Esophagus muscularis mucosa (tissue), 4 donors: Measurements from ENCODE around the gene LIPJ. TPM values are rescaled to one million over a fixed set of nuclear protein-coding genes. Genes with fewer than 3 reads are reported as not detected.

Source experiments
- DNase-seq: peaks from one replicate; pipeline ENCODE4 v3.0.0-alpha.2; 2017; ENCODE audit errors: extremely low spot score
- H3K27ac ChIP-seq, 4 donors: fragments of 200-600 bp; sonication (generic); replicated peaks in 1 of 4; 1 replicate in 3 of 4; 2 replicates in 1 of 4; pipeline ENCODE4 v1.5.1; 2016 to 2019; ENCODE audit warnings: mild to moderate bottlenecking in 1 of 4
- H3K27me3 ChIP-seq, 4 donors: fragments of 200-600 bp; sonication (generic); one replicate each; pipeline versions ENCODE4 v1.5.1 to v1.6.0; 2016 to 2019
- H3K36me3 ChIP-seq, 4 donors: fragments of 200-600 bp; sonication (generic); one replicate each; pipeline ENCODE4 v1.5.1; 2016 to 2019
- H3K4me1 ChIP-seq, 4 donors: fragments of 200-600 bp; sonication (generic); one replicate each; pipeline ENCODE4 v1.5.1; 2016 to 2019
- H3K4me3 ChIP-seq, 4 donors: fragments of 200-600 bp; sonication (generic); 1 replicate in 2 of 4; 2 replicates in 2 of 4; pipeline ENCODE4 v1.5.1; 2016 to 2019; ENCODE audit warnings: mild to moderate bottlenecking in 4 of 4, moderate library complexity in 1 of 4
- H3K9me3 ChIP-seq, 4 donors: fragments of 200-600 bp; sonication (generic); 1 replicate in 3 of 4; 2 replicates in 1 of 4; pipeline ENCODE4 v1.5.1; 2016 to 2019
- CTCF ChIP-seq, 3 experiments: fragments of 200-600 bp in 2 of 3; fragments of 450-650 bp in 1 of 3; sonication (generic) in 2 of 3; IDR thresholded peaks; one replicate each; pipeline ENCODE4 v1.5.1; 2017 to 2019; ENCODE audit warnings: antibody characterized with exemption in 3 of 3, mild to moderate bottlenecking in 2 of 3, moderate library complexity in 1 of 3
- EP300 ChIP-seq: sonication (generic); formaldehyde crosslinking; IDR thresholded peaks from one replicate; pipeline ENCODE4 v1.6.1; 2017; ENCODE audit warnings: antibody characterized with exemption
- POLR2A ChIP-seq: fragments of 450-650 bp; IDR thresholded peaks from one replicate; pipeline ENCODE4 v1.6.1; 2017; ENCODE audit warnings: antibody characterized with exemption, moderate library complexity, mild to moderate bottlenecking, low read depth
- POLR2AphosphoS5 ChIP-seq, 2 donors: sonication (generic); formaldehyde crosslinking; IDR thresholded peaks; one replicate each; pipeline ENCODE4 v1.6.1; 2017; ENCODE audit warnings: antibody characterized with exemption in 2 of 2
- WGBS: methylation state at CpG from one replicate; pipeline ENCODE4 v1.1.5; 2018; 5-methylcytosine and 5-hydroxymethylcytosine counted together
- intact Hi-C: fragments of 100-400 bp; cut with DNase I; formaldehyde crosslinking; loops from one replicate; pipeline ENCODE4 v1.15.1; 2023
- total RNA-seq, 4 donors: library from RNA; depleted of rRNA; stranded (reverse); fragments of >200 nt; gene quantifications; one replicate each; pipeline versions ENCODE4 v1.1.0 to v1.2.1, GENCODE V29; 2016

LIPJ gene
- total RNA-seq, 4 donors from 2014 or later: 0.19 TPM; not detected in 3

DNA sequence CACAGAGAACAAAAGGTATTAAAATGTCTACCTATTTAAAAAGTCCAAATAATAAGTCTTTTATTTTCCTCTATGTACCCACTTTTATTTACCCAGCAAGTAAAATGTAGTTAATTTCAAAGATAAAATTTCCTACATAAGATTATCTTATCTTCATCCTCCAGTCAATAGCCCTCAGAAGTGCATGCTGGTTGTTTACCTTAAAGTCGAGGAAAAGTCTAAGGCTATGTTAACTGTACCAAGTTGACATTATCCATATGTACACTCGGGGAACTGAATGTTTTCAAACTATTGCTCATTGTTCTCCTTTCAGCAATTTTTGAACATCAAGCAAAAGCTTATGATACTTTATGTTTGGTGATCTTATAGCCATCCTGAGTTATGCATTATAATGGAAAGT is 53.6 kb downstream of the LIPJ start:
- TF ChIP-seq POLR2A (no peak), POLR2AphosphoS5 (IDR thresholded peaks at IDR 0.05) (no peak), CTCF (IDR thresholded peaks at IDR 0.05) (no peak), EP300 (no peak)
- H3K36me3 ChIP-seq: no peaks in the 10 kb centered on the region
- H3K9me3 ChIP-seq: peaks cover 0 to 14% (median 11%) of the 10 kb centered on the region in 4 donors
- intact Hi-C loops: no loop called here
- WGBS: 26% methylated on average over 2 of the region's 2 CpGs
- H3K27ac ChIP-seq: no peak overlapping the region
- H3K27me3 ChIP-seq: no peaks in the 10 kb centered on the region
- no peak overlapping the region for H3K4me3 ChIP-seq
- DNase-seq: no peak
- no peaks in the 10 kb centered on the region for H3K4me1 ChIP-seq

- H3K36me3 ChIP-seq: no peaks in the 10 kb centered on the region
- H3K4me1 ChIP-seq: no peaks in the 10 kb centered on the region
- no peak overlapping the region for H3K27ac ChIP-seq
- H3K4me3 ChIP-seq: no peak overlapping the region
- no peaks in the 10 kb centered on the region for H3K27me3 ChIP-seq
- peaks cover 0 to 14% (median 11%) of the 10 kb centered on the region in 4 donors for H3K9me3 ChIP-seq
- intact Hi-C loops: no loop called here
- no peak for TF ChIP-seq POLR2A
- TF ChIP-seq EP300: no peak
- TF ChIP-seq POLR2AphosphoS5 (IDR thresholded peaks at IDR 0.05): no peak
- TF ChIP-seq CTCF (IDR thresholded peaks at IDR 0.05): no peak
- DNase-seq: no peak
- WGBS: 79% methylated on average over 6 of the region's 6 CpGs
Measured at GRCh38 chr10:88642209-88642608, 55.6 kb downstream of the LIPJ start.

- Histone ChIP-seq H3K4me3 (no peak overlapping the region), H3K9me3 (peaks cover 0 to 8% (median 6%) of the 10 kb centered on the region in 4 donors), H3K4me1 (no peaks in the 10 kb centered on the region), H3K27me3 (no peaks in the 10 kb centered on the region), H3K36me3 (no peaks in the 10 kb centered on the region), H3K27ac (no peak overlapping the region)
- no peak for DNase-seq
- TF ChIP-seq EP300 (no peak), CTCF (IDR thresholded peaks at IDR 0.05) (no peak), POLR2AphosphoS5 (IDR thresholded peaks at IDR 0.05) (no peak), POLR2A (no peak)
- intact Hi-C loops: no loop called here
Measured at GRCh38 chr10:88642963-88643362, 56.4 kb downstream of the LIPJ start.

GRCh38 chr10:88647061-88647615 is 60.6 kb downstream of the LIPJ start:
- Histone ChIP-seq H3K4me3 (no peak overlapping the region), H3K27me3 (no peaks in the 10 kb centered on the region), H3K4me1 (no peaks in the 10 kb centered on the region), H3K27ac (no peak overlapping the region), H3K9me3 (no peaks in the 10 kb centered on the region), H3K36me3 (no peaks in the 10 kb centered on the region)
- TF ChIP-seq CTCF (IDR thresholded peaks at IDR 0.05): no peak
- TF ChIP-seq POLR2AphosphoS5 (IDR thresholded peaks at IDR 0.05): no peak
- TF ChIP-seq EP300: no peak
- no peak for TF ChIP-seq POLR2A
- DNase-seq: no peak
- WGBS: 65% methylated on average over 2 of the region's 2 CpGs
- intact Hi-C loops: no loop called here

DNA sequence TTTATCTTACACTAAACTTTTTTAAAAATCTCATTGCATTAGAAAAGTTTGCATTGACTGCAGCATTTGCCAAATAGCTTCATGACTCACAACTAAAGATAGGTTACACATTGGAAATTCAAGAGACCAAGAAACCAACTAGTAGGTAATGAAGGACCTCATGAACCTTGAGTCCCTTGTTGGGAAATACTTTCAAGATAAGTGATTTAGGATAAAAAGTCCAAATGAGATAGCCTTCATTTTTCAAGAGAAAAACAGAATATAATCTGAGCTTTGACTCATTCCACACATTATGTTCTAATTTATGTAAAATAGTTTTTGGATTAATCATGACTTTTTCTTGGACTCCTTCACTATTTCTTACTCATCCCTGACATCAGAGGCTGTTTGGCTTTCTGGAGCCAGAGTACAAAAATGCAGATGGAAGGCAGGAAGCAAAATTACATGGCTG is 64.6 kb downstream of the LIPJ start:
- intact Hi-C loops: no loop called here
- H3K27me3 ChIP-seq: no peaks in the 10 kb centered on the region
- H3K36me3 ChIP-seq: no peaks in the 10 kb centered on the region
- H3K9me3 ChIP-seq: no peaks in the 10 kb centered on the region
- TF ChIP-seq EP300: no peak
- TF ChIP-seq POLR2A: no peak
- no peak for TF ChIP-seq POLR2AphosphoS5 (IDR thresholded peaks at IDR 0.05)
- no peak for TF ChIP-seq CTCF (IDR thresholded peaks at IDR 0.05)
- no peak overlapping the region for H3K27ac ChIP-seq
- no peak overlapping the region for H3K4me3 ChIP-seq
- H3K4me1 ChIP-seq: no peaks in the 10 kb centered on the region
- no peak for DNase-seq
